Medulla oblongata (tissue), 1 donor: ENCODE data around the gene CCDC188.

Source experiments
- DNase-seq: peaks from one replicate; pipeline ENCODE4 v3.0.0-alpha.2; 2015; ENCODE audit errors: extremely low spot score

Gene CCDC188

GRCh38 chr22:20149257-20150250 is 1.3 kb downstream of the CCDC188 start:
- DNase-seq, result no peak

GRCh38 chr22:20148414-20148813 is 2.4 kb downstream of the CCDC188 start:
- DNase-seq, result no peak

GRCh38 chr22:20147237-20147988 is 3.4 kb downstream of the CCDC188 start:
- no peak for DNase-seq

- no peak for DNase-seq
These were observed 4.1 kb downstream of the CCDC188 start for GRCh38 chr22:20146777-20147176.

GRCh38 chr22:20145832-20146223 is 5.0 kb downstream of the CCDC188 start:
- no peak for DNase-seq

- DNase-seq, result no peak
These were observed 5.5 kb downstream of the CCDC188 start for GRCh38 chr22:20145206-20145831.

- DNase-seq, result no peak
These were observed 6.8 kb downstream of the CCDC188 start for GRCh38 chr22:20143883-20144665.

- DNase-seq, result no peak
These were observed 7.9 kb downstream of the CCDC188 start for GRCh38 chr22:20142711-20143621.

GRCh38 chr22:20141186-20142077 is 9.4 kb downstream of the CCDC188 start:
- DNase-seq, result no peak

GRCh38 chr22:20140521-20140964 is 10.3 kb downstream of the CCDC188 start:
- DNase-seq, result no peak

- DNase-seq, result no peak
These were observed 10.8 kb downstream of the CCDC188 start for GRCh38 chr22:20140107-20140445.

GRCh38 chr22:20139391-20140106 is 11.3 kb downstream of the CCDC188 start:
- no peak for DNase-seq

GRCh38 chr22:20138868-20139267 is 12.0 kb downstream of the CCDC188 start:
- DNase-seq, result no peak

GRCh38 chr22:20138417-20138738 is 12.5 kb downstream of the CCDC188 start:
- DNase-seq, result no peak

GRCh38 chr22:20137671-20138416 is 13.0 kb downstream of the CCDC188 start:
- DNase-seq, result no peak

GRCh38 chr22:20137113-20137512 is 13.7 kb downstream of the CCDC188 start:
- no peak for DNase-seq

- no peak for DNase-seq
These were observed 14.3 kb downstream of the CCDC188 start for GRCh38 chr22:20136603-20136873.

- DNase-seq, result no peak
These were observed 14.9 kb downstream of the CCDC188 start for GRCh38 chr22:20135806-20136602.
